K562 (cell line): Measurements from ENCODE around the gene PPTC7. TPM values are rescaled to one million over a fixed set of nuclear protein-coding genes. Genes with fewer than 3 reads are reported as not detected.

Experiments
- BRD9 ChIP-seq: fragments of 450-650 bp; IDR thresholded peaks from 2 replicates; pipeline ENCODE4 v1.6.1; 2018; ENCODE audit warnings: low read depth; ENCODE audit not compliant: partially characterized antibody
- KLF16 ChIP-seq: IDR thresholded peaks from 2 replicates; pipeline ENCODE4 v1.6.1; 2016; ENCODE audit warnings: antibody characterized with exemption
- MAFF ChIP-seq: IDR thresholded peaks from 2 replicates; pipeline ENCODE4 v1.6.1; 2012; ENCODE audit warnings: low read length, improper control_type of control experiment
- MEF2A ChIP-seq: IDR thresholded peaks from 2 replicates; pipeline ENCODE4 v1.6.1; 2011; ENCODE audit warnings: low read depth, mild to moderate bottlenecking, low read length, moderate library complexity; ENCODE audit not compliant: control insufficient read depth
- NUFIP1 ChIP-seq: fragments of 450-650 bp; IDR thresholded peaks from 2 replicates; pipeline ENCODE4 v1.6.1; 2018; ENCODE audit not compliant: partially characterized antibody
- PCBP2 ChIP-seq: fragments of 200-400 bp; formaldehyde crosslinking; IDR thresholded peaks from 2 replicates; pipeline ENCODE4 v1.6.1; 2018; ENCODE audit warnings: low read length, low read depth, mild to moderate bottlenecking, moderate library complexity; ENCODE audit not compliant: poor library complexity, severe bottlenecking
- PML ChIP-seq: IDR thresholded peaks from 2 replicates; pipeline ENCODE4 v1.6.1; 2012; ENCODE audit warnings: low read length, inconsistent platforms
- SAFB2 ChIP-seq: fragments of 200-400 bp; formaldehyde crosslinking; IDR thresholded peaks from 2 replicates; pipeline ENCODE4 v1.6.1; 2018; ENCODE audit warnings: borderline replicate concordance, low read length, low read depth, moderate library complexity; ENCODE audit not compliant: severe bottlenecking
- SMAD3 ChIP-seq: fragments of 450-650 bp; formaldehyde crosslinking; conservative IDR thresholded peaks from 2 replicates; pipeline ENCODE4 v1.4.0; 2020; ENCODE audit warnings: mild to moderate bottlenecking
- SMAD4 ChIP-seq: fragments of 250-450 bp; sonication (Bioruptor Pico); conservative IDR thresholded peaks from 2 replicates; pipeline ENCODE4 v1.8.0; 2021; ENCODE audit warnings: inconsistent platforms, mild to moderate bottlenecking, moderate library complexity
- ZNF253 ChIP-seq: fragments of 250-450 bp; sonication (Bioruptor Pico); conservative IDR thresholded peaks from 2 replicates; pipeline ENCODE4 v1.6.1; 2021; ENCODE audit warnings: mild to moderate bottlenecking
- polyA plus RNA-seq, 8 experiments: library from polyadenylated mRNA; depleted of rRNA in 4 of 8; stranded (reverse) in 5 of 8; unstranded in 3 of 8; fragments of >200 nt; fragmentation: Nextera tagmentation in 2 of 8; fragmentation: Illumina TruSeq in 1 of 8; extraction: Ambion mirVana in 2 of 8; extraction: Trizol in 1 of 8; gene quantifications; 2 replicates each; pipeline versions ENCODE4 v1.2.1 to v1.2.3, GENCODE V29; 2011 to 2014; ENCODE audit warnings: inconsistent platforms in 1 of 8, missing spikeins in 1 of 8
- total RNA-seq, 7 experiments: library from RNA; depleted of rRNA in 6 of 7; stranded (reverse); fragments of >200 nt in 6 of 7; fragmentation: Illumina TruSeq in 2 of 7; extraction: Trizol in 2 of 7; gene quantifications; 2 replicates each; pipeline versions ENCODE4 v1.2.1 to v1.2.3, GENCODE V29; 2011 to 2021; ENCODE audit warnings: low replicate concordance in 1 of 7
- TF ChIP-seq, protein P1 (sequence below): fragments of 450-650 bp; formaldehyde crosslinking; IDR thresholded peaks from 2 replicates; pipeline ENCODE4 v1.4.0; 2022; ENCODE audit warnings: missing genetic modification characterization
- TF ChIP-seq, protein P2 (sequence below): fragments of 450-650 bp; IDR thresholded peaks from 2 replicates; pipeline ENCODE4 v1.6.1; 2017; ENCODE audit warnings: antibody characterized with exemption, mild to moderate bottlenecking
- TF ChIP-seq, protein P3 (sequence below): fragments of 250-450 bp; sonication (Bioruptor Pico); IDR thresholded peaks from 2 replicates; pipeline ENCODE4 v1.4.0; 2020; ENCODE audit warnings: mild to moderate bottlenecking, moderate library complexity
- TF ChIP-seq, protein P4 (sequence below): sonication (generic); formaldehyde crosslinking; IDR thresholded peaks from 2 replicates; pipeline ENCODE4 v1.8.1; 2023; ENCODE audit warnings: mild to moderate bottlenecking, missing genetic modification reagents
- TF ChIP-seq, protein P5 (sequence below): sonication (generic); formaldehyde crosslinking; IDR thresholded peaks from 2 replicates; pipeline ENCODE4 v1.8.0; 2022; ENCODE audit warnings: mild to moderate bottlenecking, missing genetic modification reagents, borderline replicate concordance

Gene PPTC7
- total and polyA plus RNA-seq, 9 of the 15 experiments (the other 6 are each of a cell fraction or from before 2014, with no cell fraction given): 2.6 to 23.1 (median 11.9) TPM

DNA sequence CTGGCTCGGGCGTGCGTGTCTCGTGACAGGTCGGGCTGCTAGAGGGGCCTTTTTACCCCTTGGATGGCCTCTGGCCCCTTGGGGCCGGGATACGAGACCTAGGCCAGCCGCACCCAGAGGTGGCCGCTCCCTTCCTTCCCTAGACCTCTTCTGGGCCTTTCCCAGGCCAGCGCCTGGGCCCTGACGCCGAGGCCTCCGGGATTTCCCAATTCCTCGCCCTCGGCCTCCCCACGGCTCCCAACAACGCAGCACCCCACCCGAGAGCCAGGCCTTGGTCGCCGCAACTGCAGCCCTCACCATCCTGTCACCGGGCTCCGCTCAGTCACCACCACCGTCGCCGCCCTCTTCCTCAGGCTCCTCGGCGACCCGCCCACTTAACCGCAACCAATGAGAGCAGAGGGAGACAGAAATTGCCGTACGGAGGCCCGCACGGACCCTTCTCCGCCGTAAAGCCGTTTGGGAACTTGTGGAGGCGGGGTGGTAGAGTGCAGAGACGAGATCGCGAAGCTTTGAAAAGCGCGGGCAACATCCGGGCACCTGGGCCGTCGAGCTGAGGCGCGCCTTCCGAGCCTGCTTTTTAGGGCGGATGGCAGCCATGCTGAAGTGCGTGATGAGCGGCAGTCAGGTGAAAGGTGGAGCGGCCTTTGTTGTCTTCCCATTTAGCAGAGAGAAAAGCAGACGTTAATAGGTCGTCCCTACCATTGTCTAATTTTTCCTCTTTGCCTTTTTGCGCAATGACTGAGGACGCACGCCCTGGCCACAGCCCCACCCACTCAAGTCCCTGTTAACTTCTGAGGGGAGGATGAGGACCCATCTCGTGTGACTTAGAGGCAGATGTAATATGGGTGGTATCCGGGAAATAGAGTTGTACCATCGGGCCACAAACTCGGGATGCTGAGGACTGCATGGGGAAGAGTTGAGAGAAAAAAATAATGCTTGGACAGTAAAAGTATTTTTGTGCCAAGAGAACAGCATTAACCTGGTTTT, 81.1 kb downstream of the PPTC7 start, which contains the start of the genes RAD9B and VPS29 (continued):
- TF ChIP-seq SMAD3 (CRISPR knock-in tag): peak; percentile 87
- peak; percentile 96 for TF ChIP-seq SMAD4 (CRISPR knock-in tag)
- TF ChIP-seq, protein P1, sequence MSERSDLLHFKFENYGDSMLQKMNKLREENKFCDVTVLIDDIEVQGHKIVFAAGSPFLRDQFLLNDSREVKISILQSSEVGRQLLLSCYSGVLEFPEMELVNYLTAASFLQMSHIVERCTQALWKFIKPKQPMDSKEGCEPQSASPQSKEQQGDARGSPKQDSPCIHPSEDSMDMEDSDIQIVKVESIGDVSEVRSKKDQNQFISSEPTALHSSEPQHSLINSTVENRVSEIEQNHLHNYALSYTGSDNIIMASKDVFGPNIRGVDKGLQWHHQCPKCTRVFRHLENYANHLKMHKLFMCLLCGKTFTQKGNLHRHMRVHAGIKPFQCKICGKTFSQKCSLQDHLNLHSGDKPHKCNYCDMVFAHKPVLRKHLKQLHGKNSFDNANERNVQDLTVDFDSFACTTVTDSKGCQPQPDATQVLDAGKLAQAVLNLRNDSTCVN: no peak
- TF ChIP-seq NUFIP1: peak; percentile 96
- TF ChIP-seq MEF2A: no peak
- no peak for TF ChIP-seq PCBP2
- TF ChIP-seq, protein P2, sequence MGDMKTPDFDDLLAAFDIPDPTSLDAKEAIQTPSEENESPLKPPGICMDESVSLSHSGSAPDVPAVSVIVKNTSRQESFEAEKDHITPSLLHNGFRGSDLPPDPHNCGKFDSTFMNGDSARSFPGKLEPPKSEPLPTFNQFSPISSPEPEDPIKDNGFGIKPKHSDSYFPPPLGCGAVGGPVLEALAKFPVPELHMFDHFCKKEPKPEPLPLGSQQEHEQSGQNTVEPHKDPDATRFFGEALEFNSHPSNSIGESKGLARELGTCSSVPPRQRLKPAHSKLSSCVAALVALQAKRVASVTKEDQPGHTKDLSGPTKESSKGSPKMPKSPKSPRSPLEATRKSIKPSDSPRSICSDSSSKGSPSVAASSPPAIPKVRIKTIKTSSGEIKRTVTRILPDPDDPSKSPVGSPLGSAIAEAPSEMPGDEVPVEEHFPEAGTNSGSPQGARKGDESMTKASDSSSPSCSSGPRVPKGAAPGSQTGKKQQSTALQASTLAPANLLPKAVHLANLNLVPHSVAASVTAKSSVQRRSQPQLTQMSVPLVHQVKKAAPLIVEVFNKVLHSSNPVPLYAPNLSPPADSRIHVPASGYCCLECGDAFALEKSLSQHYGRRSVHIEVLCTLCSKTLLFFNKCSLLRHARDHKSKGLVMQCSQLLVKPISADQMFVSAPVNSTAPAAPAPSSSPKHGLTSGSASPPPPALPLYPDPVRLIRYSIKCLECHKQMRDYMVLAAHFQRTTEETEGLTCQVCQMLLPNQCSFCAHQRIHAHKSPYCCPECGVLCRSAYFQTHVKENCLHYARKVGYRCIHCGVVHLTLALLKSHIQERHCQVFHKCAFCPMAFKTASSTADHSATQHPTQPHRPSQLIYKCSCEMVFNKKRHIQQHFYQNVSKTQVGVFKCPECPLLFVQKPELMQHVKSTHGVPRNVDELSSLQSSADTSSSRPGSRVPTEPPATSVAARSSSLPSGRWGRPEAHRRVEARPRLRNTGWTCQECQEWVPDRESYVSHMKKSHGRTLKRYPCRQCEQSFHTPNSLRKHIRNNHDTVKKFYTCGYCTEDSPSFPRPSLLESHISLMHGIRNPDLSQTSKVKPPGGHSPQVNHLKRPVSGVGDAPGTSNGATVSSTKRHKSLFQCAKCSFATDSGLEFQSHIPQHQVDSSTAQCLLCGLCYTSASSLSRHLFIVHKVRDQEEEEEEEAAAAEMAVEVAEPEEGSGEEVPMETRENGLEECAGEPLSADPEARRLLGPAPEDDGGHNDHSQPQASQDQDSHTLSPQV: peak; percentile 100
- TF ChIP-seq MAFF: no peak
- TF ChIP-seq, protein P3, sequence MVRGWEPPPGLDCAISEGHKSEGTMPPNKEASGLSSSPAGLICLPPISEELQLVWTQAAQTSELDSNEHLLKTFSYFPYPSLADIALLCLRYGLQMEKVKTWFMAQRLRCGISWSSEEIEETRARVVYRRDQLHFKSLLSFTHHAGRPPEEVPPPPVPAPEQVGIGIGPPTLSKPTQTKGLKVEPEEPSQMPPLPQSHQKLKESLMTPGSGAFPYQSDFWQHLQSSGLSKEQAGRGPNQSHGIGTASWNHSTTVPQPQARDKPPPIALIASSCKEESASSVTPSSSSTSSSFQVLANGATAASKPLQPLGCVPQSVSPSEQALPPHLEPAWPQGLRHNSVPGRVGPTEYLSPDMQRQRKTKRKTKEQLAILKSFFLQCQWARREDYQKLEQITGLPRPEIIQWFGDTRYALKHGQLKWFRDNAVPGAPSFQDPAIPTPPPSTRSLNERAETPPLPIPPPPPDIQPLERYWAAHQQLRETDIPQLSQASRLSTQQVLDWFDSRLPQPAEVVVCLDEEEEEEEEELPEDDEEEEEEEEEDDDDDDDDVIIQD: 0 out of 2 replicates have a peak, but pooled peaks have one; percentile 81
- TF ChIP-seq, protein P4, sequence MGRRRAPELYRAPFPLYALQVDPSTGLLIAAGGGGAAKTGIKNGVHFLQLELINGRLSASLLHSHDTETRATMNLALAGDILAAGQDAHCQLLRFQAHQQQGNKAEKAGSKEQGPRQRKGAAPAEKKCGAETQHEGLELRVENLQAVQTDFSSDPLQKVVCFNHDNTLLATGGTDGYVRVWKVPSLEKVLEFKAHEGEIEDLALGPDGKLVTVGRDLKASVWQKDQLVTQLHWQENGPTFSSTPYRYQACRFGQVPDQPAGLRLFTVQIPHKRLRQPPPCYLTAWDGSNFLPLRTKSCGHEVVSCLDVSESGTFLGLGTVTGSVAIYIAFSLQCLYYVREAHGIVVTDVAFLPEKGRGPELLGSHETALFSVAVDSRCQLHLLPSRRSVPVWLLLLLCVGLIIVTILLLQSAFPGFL (CRISPR knock-in tag): no peak
- TF ChIP-seq KLF16: peak; percentile 88
- TF ChIP-seq PML: peak; percentile 73; the same call in 1 of the 2 replicates
- TF ChIP-seq, protein P5, sequence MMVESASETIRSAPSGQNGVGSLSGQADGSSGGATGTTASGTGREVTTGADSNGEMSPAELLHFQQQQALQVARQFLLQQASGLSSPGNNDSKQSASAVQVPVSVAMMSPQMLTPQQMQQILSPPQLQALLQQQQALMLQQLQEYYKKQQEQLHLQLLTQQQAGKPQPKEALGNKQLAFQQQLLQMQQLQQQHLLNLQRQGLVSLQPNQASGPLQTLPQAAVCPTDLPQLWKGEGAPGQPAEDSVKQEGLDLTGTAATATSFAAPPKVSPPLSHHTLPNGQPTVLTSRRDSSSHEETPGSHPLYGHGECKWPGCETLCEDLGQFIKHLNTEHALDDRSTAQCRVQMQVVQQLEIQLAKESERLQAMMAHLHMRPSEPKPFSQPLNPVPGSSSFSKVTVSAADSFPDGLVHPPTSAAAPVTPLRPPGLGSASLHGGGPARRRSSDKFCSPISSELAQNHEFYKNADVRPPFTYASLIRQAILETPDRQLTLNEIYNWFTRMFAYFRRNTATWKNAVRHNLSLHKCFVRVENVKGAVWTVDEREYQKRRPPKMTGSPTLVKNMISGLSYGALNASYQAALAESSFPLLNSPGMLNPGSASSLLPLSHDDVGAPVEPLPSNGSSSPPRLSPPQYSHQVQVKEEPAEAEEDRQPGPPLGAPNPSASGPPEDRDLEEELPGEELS (CRISPR knock-in tag): peak; percentile 95
- no peak for TF ChIP-seq SAFB2
- no peak for TF ChIP-seq ZNF253 (CRISPR knock-in tag)
- no peak for TF ChIP-seq BRD9
